HG03135 (cell line): ENCODE measurements around the gene CYB561D2.

Experiments
- ATAC-seq: cut with Tn5 transposase; IDR thresholded peaks from one replicate; pipeline ENCODE4 v1.9.1; 2021; ENCODE audit warnings: mild to moderate bottlenecking, moderate library complexity; ENCODE audit not compliant: unreplicated experiment

Gene CYB561D2

GRCh38 chr3:50340448-50341329, 10.0 kb upstream of the CYB561D2 start, which contains the start of gene RASSF1:
Gene RASSF1 (minus strand): TSS chr3:50340836. CDS start chr3:50340805, 31 bp downstream.
- ATAC-seq, result no peak

GRCh38 chr3:50341537-50341936, 9.1 kb upstream of the CYB561D2 start:
- no peak for ATAC-seq

- ATAC-seq, result no peak
Measured at GRCh38 chr3:50341996-50342650, 8.5 kb upstream of the CYB561D2 start.

- no peak for ATAC-seq
Measured at GRCh38 chr3:50342813-50343633, 7.6 kb upstream of the CYB561D2 start.

GRCh38 chr3:50345008-50345407, 5.7 kb upstream of the CYB561D2 start:
- no peak for ATAC-seq

GRCh38 chr3:50345586-50346234, 5.0 kb upstream of the CYB561D2 start, which contains the start of gene ZMYND10:
Gene ZMYND10 (minus strand): TSS chr3:50345732. CDS start chr3:50345579, 153 bp downstream.
- no peak for ATAC-seq

GRCh38 chr3:50347187-50347813, 3.4 kb upstream of the CYB561D2 start:
- ATAC-seq, result no peak

GRCh38 chr3:50350213-50350526, 492 bp upstream of the CYB561D2 start:
- ATAC-seq, result no peak

GRCh38 chr3:50351323-50351697, 648 bp downstream of the CYB561D2 start:
- ATAC-seq, result no peak

- ATAC-seq, result no peak
Measured at GRCh38 chr3:50352781-50353180, 2.1 kb downstream of the CYB561D2 start.

- no peak for ATAC-seq
Measured at GRCh38 chr3:50353245-50354004, 2.8 kb downstream of the CYB561D2 start.

GRCh38 chr3:50354186-50354764, 3.6 kb downstream of the CYB561D2 start:
- ATAC-seq, result no peak

- ATAC-seq, result no peak
Measured at GRCh38 chr3:50354850-50355249, 4.2 kb downstream of the CYB561D2 start.

- no peak for ATAC-seq
Measured at GRCh38 chr3:50355829-50356552, 5.3 kb downstream of the CYB561D2 start.

GRCh38 chr3:50356553-50356952, 5.9 kb downstream of the CYB561D2 start:
- no peak for ATAC-seq

GRCh38 chr3:50357481-50357880, 6.8 kb downstream of the CYB561D2 start:
- no peak for ATAC-seq

- ATAC-seq, result no peak
Measured at GRCh38 chr3:50358355-50358910, 7.8 kb downstream of the CYB561D2 start.
